NCI-H1694 treated with DMSO at 0.1 percent for 48 hours (cell line): Measurements from ENCODE around the gene MTPN.

Experiments used
- DNase-seq: peaks from one replicate; lab custom pipeline; 2025; lab: John Stamatoyannopoulos, UW

MTPN gene

GRCh38 chr7:135956393-135956792 lies 20.8 kb downstream of the MTPN start:
- DNase-seq, result no peak

GRCh38 chr7:135950972-135951371 lies 26.2 kb downstream of the MTPN start:
- no peak for DNase-seq

- no peak for DNase-seq
Measured at GRCh38 chr7:135950429-135950828, 26.7 kb downstream of the MTPN start.

- DNase-seq, result no peak
Measured at GRCh38 chr7:135946289-135947055, 30.7 kb downstream of the MTPN start.

- no peak for DNase-seq
Measured at GRCh38 chr7:135944753-135945152, 32.4 kb downstream of the MTPN start.

- no peak for DNase-seq
Measured at GRCh38 chr7:135943134-135943879, 33.9 kb downstream of the MTPN start.

GRCh38 chr7:135942614-135943013 lies 34.5 kb downstream of the MTPN start:
- no peak for DNase-seq

GRCh38 chr7:135940077-135941075 lies 36.8 kb downstream of the MTPN start:
- DNase-seq, result no peak

- DNase-seq, result no peak
Measured at GRCh38 chr7:135939261-135939812, 37.8 kb downstream of the MTPN start.

GRCh38 chr7:135938563-135938962 lies 38.6 kb downstream of the MTPN start:
- DNase-seq, result no peak

GRCh38 chr7:135938086-135938485 lies 39.1 kb downstream of the MTPN start:
- no peak for DNase-seq

- no peak for DNase-seq
Measured at GRCh38 chr7:135936497-135937217, 40.5 kb downstream of the MTPN start.

GRCh38 chr7:135934651-135935050 lies 42.5 kb downstream of the MTPN start:
- no peak for DNase-seq

GRCh38 chr7:135933509-135934188 lies 43.5 kb downstream of the MTPN start:
- no peak for DNase-seq

- no peak for DNase-seq
Measured at GRCh38 chr7:135932131-135932530, 45.0 kb downstream of the MTPN start.

GRCh38 chr7:135930565-135931461 lies 46.3 kb downstream of the MTPN start:
- DNase-seq, result no peak

- DNase-seq, result no peak
Measured at GRCh38 chr7:135929722-135930141, 47.4 kb downstream of the MTPN start.

- DNase-seq, result no peak
Measured at GRCh38 chr7:135929249-135929648, 47.9 kb downstream of the MTPN start.

GRCh38 chr7:135928136-135928535 lies 49.0 kb downstream of the MTPN start:
- no peak for DNase-seq

GRCh38 chr7:135925210-135925609 lies 51.9 kb downstream of the MTPN start:
- no peak for DNase-seq
